Measurements from ENCODE around the gene LRGUK. TPM values are rescaled to one million over a fixed set of nuclear protein-coding genes. Genes with fewer than 3 reads are reported as not detected.

Gene LRGUK
- total RNA-seq, 4 donors from 2014 or later: 0.48 to 9.4 (median 3.3) TPM

DNA sequence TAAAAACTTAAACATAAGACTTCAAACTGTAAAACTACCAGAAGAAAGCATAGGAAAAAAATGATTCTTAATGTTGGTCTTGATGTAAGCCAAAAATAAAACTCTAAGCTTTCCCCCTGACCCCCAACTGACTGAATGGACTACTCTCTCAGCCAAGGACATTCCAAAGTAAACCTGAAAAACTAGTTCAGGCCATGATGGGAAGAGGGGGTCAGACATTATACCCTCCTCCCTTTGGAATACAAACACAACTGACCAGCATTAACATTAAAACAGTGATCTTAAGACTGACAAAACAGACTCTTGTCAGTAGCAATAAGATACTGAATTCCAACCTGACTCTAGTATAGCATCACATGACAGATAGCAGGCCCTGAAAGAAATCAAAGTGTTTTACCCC, 13.5 kb upstream of the LRGUK start:
- Histone ChIP-seq H3K27me3 (no peaks in the 10 kb centered on the region), H3K9me3 (no peaks in the 10 kb centered on the region), H3K27ac (no peak overlapping the region), H3K4me3 (no peak overlapping the region), H3K36me3 (no peaks in the 10 kb centered on the region), H3K4me1 (no peaks in the 10 kb centered on the region)
- no peak for TF ChIP-seq POLR2AphosphoS5 (IDR thresholded peaks at IDR 0.05)
- DNase-seq: no peak
- in situ Hi-C loops (cut with MboI; ENCODE audit: low pct_ligation_motif_present in 1 of 4, low pct_unique_long_range_greater_than_20kb in 1 of 4, low sequenced_read_pairs in 3 of 4): no loop called here
- intact Hi-C loops (cut with DNase I; ENCODE audit: low total_unique reads): no loop called here

DNA sequence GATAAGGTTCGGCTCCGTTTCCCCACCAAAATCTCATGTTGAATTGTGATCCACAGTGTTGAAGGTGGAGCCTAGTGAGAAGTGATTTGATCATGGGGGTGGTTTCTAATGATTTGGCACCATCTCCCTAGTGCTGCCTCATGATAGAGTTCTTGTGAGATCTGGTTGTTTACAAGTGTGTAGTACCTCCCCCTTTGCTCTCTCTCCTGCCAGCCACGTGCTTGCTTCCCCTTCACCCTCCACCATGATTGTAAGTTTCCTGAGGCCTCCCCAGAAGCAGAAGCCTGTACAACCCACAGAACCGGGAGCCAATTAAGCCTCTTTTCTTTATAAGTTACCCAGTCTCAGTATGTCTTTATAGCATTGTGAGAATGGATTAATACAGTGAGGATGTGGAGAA, 12.1 kb upstream of the LRGUK start:
- H3K36me3 ChIP-seq: no peaks in the 10 kb centered on the region
- no peak for DNase-seq
- intact Hi-C loops (cut with DNase I; ENCODE audit: low total_unique reads) (no loop called here), in situ Hi-C loops (cut with MboI; ENCODE audit: low pct_ligation_motif_present in 1 of 4, low pct_unique_long_range_greater_than_20kb in 1 of 4, low sequenced_read_pairs in 3 of 4) (no loop called here)
- H3K4me3 ChIP-seq: no peak overlapping the region
- WGBS, 2 donors (ENCODE audit: low coverage in 1 of 2): 65 to 79% methylated on average over 2 to 4 of the region's 4 CpGs
- no peaks in the 10 kb centered on the region for H3K9me3 ChIP-seq
- no peaks in the 10 kb centered on the region for H3K4me1 ChIP-seq
- H3K27me3 ChIP-seq: no peaks in the 10 kb centered on the region
- TF ChIP-seq, protein P1, sequence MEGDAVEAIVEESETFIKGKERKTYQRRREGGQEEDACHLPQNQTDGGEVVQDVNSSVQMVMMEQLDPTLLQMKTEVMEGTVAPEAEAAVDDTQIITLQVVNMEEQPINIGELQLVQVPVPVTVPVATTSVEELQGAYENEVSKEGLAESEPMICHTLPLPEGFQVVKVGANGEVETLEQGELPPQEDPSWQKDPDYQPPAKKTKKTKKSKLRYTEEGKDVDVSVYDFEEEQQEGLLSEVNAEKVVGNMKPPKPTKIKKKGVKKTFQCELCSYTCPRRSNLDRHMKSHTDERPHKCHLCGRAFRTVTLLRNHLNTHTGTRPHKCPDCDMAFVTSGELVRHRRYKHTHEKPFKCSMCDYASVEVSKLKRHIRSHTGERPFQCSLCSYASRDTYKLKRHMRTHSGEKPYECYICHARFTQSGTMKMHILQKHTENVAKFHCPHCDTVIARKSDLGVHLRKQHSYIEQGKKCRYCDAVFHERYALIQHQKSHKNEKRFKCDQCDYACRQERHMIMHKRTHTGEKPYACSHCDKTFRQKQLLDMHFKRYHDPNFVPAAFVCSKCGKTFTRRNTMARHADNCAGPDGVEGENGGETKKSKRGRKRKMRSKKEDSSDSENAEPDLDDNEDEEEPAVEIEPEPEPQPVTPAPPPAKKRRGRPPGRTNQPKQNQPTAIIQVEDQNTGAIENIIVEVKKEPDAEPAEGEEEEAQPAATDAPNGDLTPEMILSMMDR (IDR thresholded peaks at IDR 0.05): no peak
- TF ChIP-seq POLR2AphosphoS5 (IDR thresholded peaks at IDR 0.05) (no peak), EP300 (IDR thresholded peaks at IDR 0.05; ENCODE audit: low read depth) (no peak), POLR2A (IDR thresholded peaks at IDR 0.05) (no peak)
- no peak overlapping the region for H3K27ac ChIP-seq

DNA sequence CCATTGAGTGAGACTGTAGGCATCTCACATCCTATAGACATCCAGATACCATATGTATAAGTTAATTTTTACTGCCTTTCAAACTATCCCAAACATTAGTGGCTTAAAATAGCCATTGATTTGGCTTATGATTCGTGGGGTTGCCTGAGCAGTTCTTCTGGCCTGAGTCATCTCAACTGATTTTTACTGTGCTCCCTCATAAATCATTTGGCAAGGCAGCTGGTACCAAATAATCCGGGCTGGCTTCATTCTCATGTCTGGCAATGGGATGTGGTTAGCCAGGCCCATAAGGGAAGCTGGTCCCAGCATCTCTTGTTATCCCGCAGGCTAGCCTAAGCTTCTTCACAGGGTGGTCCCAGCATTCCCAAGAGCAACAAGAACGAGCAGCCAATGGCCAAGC, 6.7 kb upstream of the LRGUK start:
- WGBS, 2 donors (ENCODE audit: low coverage in 1 of 2): 68% methylated on average over 4 of the region's 4 CpGs; no CpG with 5 or more reads in 1 of the 2 donors
- intact Hi-C loops (cut with DNase I; ENCODE audit: low total_unique reads): no loop called here
- in situ Hi-C loops (cut with MboI; ENCODE audit: low pct_ligation_motif_present in 1 of 4, low pct_unique_long_range_greater_than_20kb in 1 of 4, low sequenced_read_pairs in 3 of 4): no loop called here

DNA sequence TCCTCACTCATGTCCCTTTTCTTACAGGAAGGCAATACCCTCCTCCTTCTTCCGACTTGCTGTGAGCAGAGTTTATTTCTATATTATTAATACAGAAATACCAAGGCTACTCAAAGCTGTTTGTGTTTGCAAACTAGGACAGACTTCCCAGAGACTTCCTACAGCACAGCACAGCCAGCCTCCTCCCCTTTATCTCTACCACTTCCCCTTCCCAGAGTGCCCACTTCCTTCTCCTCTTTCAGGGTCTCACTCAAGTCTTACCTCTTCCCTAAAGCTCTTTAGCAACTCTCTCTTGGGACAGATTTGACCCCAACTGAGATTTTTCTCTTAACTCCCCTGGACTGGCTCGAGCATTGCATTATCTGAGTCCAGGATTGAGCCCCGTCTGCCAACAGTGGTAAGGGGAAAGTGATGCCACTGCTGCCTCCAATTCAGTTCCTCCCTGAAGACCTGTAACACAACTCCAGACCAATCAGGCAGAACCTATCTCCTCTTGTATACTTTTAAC, 5.5 kb upstream of the LRGUK start:
- TF ChIP-seq EP300 (IDR thresholded peaks at IDR 0.05; ENCODE audit: low read depth) (no peak), POLR2AphosphoS5 (IDR thresholded peaks at IDR 0.05) (no peak), POLR2A (IDR thresholded peaks at IDR 0.05) (no peak)
- no peaks in the 10 kb centered on the region for H3K36me3 ChIP-seq
- H3K9me3 ChIP-seq: no peaks in the 10 kb centered on the region
- WGBS, 2 donors (ENCODE audit: low coverage in 1 of 2): 63 to 74% methylated on average over 3 of the region's 3 CpGs
- in situ Hi-C loops (cut with MboI; ENCODE audit: low pct_ligation_motif_present in 1 of 4, low pct_unique_long_range_greater_than_20kb in 1 of 4, low sequenced_read_pairs in 3 of 4): no loop called here
- no peak overlapping the region for H3K27ac ChIP-seq
- DNase-seq: no peak
- H3K4me3 ChIP-seq: no peak overlapping the region
- H3K4me1 ChIP-seq: peaks cover 0 to 2% (median 0%) of the 10 kb centered on the region in 4 donors
- intact Hi-C loops (cut with DNase I; ENCODE audit: low total_unique reads): no loop called here
- no peaks in the 10 kb centered on the region for H3K27me3 ChIP-seq

More for the DNA sequence above, 6.7 kb upstream of the LRGUK start:
- H3K4me1 ChIP-seq: no peaks in the 10 kb centered on the region
- no peaks in the 10 kb centered on the region for H3K36me3 ChIP-seq
- TF ChIP-seq POLR2A (IDR thresholded peaks at IDR 0.05): no peak
- TF ChIP-seq EP300 (IDR thresholded peaks at IDR 0.05; ENCODE audit: low read depth): no peak
- TF ChIP-seq POLR2AphosphoS5 (IDR thresholded peaks at IDR 0.05): no peak
- TF ChIP-seq, protein P1 (IDR thresholded peaks at IDR 0.05): no peak
- no peaks in the 10 kb centered on the region for H3K9me3 ChIP-seq
- no peaks in the 10 kb centered on the region for H3K27me3 ChIP-seq
- H3K27ac ChIP-seq: no peak overlapping the region
- H3K4me3 ChIP-seq: no peak overlapping the region
- DNase-seq: no peak

DNA sequence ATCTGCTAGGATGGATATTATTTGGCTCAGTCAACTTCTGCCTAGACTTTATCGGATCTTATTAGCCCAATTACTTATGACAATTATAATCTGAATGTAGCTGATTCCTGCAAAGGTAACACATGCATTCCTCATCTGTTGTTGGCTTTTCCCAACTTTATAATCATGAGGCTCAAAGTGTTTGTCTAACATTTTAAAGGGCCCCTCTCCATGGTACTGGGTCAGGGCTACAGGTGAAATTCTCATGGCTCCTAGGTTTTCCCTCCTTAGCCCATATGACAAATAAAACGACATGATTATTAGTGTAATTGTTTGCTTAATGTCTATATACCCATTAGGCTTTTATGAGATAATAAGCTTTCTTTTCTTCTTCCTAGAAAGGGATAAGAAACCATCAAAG, 4.2 kb upstream of the LRGUK start:
- H3K27ac ChIP-seq: no peak overlapping the region
- no peaks in the 10 kb centered on the region for H3K9me3 ChIP-seq
- in situ Hi-C loops (cut with MboI; ENCODE audit: low pct_ligation_motif_present in 1 of 4, low pct_unique_long_range_greater_than_20kb in 1 of 4, low sequenced_read_pairs in 3 of 4) (no loop called here), intact Hi-C loops (cut with DNase I; ENCODE audit: low total_unique reads) (no loop called here)
- 64 to 70% methylated on average over 2 of the region's 2 CpGs for WGBS, 2 donors (ENCODE audit: low coverage in 1 of 2)
- TF ChIP-seq EP300 (IDR thresholded peaks at IDR 0.05; ENCODE audit: low read depth): no peak
- TF ChIP-seq, protein P1 (IDR thresholded peaks at IDR 0.05): no peak
- TF ChIP-seq POLR2AphosphoS5 (IDR thresholded peaks at IDR 0.05): no peak
- TF ChIP-seq POLR2A (IDR thresholded peaks at IDR 0.05): no peak
- H3K36me3 ChIP-seq: no peaks in the 10 kb centered on the region
- peaks cover 0 to 12% (median 6%) of the 10 kb centered on the region in 4 donors for H3K4me1 ChIP-seq
- no peak for DNase-seq
- no peak overlapping the region for H3K4me3 ChIP-seq
- no peaks in the 10 kb centered on the region for H3K27me3 ChIP-seq

Measured in transverse colon (tissue), 4 donors.